Smooth muscle cell (in vitro differentiated cells): ENCODE measurements around the gene ZDHHC14. TPM values are rescaled to one million over a fixed set of nuclear protein-coding genes. Genes with fewer than 3 reads are reported as not detected.
A peak's percentile ranks its signal among the peaks of the same experiment; 100 is the strongest.

Source experiments
- DNase-seq: peaks from one replicate; lab custom pipeline; 2025; ENCODE audit not compliant: unreplicated experiment; lab: John Stamatoyannopoulos, UW
- H2AFZ ChIP-seq: fragments of 200-600 bp; sonication (generic); 2 replicates; pipeline ENCODE4 v1.6.0; 2016; ENCODE audit warnings: antibody characterized with exemption, low read depth, mild to moderate bottlenecking
- H3F3A ChIP-seq: fragments of 200-600 bp; sonication (generic); 2 replicates; pipeline ENCODE4 v1.6.0; 2017; ENCODE audit warnings: antibody characterized with exemption, low read depth
- H3K27ac ChIP-seq: fragments of 200-600 bp; sonication (generic); 2 replicates; pipeline ENCODE4 v1.5.1; 2016; ENCODE audit warnings: low read depth, mild to moderate bottlenecking
- H3K27me3 ChIP-seq: fragments of 200-600 bp; sonication (generic); 2 replicates; pipeline ENCODE4 v1.6.1; 2016; ENCODE audit warnings: low read depth, mild to moderate bottlenecking
- H3K36me3 ChIP-seq: fragments of 200-600 bp; sonication (generic); 2 replicates; pipeline ENCODE4 v1.5.1; 2016; ENCODE audit warnings: low read depth
- H3K4me1 ChIP-seq: fragments of 200-600 bp; sonication (generic); 2 replicates; pipeline ENCODE4 v1.5.1; 2016; ENCODE audit warnings: low read depth
- H3K4me2 ChIP-seq: fragments of 200-600 bp; sonication (generic); 2 replicates; pipeline ENCODE4 v1.6.0; 2016; ENCODE audit warnings: mild to moderate bottlenecking
- H3K4me3 ChIP-seq: fragments of 200-600 bp; sonication (generic); 2 replicates; pipeline ENCODE4 v1.5.1; 2016; ENCODE audit warnings: mild to moderate bottlenecking
- H3K79me2 ChIP-seq: fragments of 200-600 bp; sonication (generic); 2 replicates; pipeline ENCODE4 v1.6.0; 2016; ENCODE audit warnings: low read depth, mild to moderate bottlenecking
- H3K9ac ChIP-seq: fragments of 200-600 bp; sonication (generic); 2 replicates; pipeline ENCODE4 v1.6.0; 2016; ENCODE audit warnings: low read depth
- H3K9me3 ChIP-seq: fragments of 200-600 bp; sonication (generic); replicated peaks from 2 replicates; pipeline ENCODE4 v1.5.1; 2016; ENCODE audit warnings: low read depth
- H4K20me1 ChIP-seq: fragments of 200-600 bp; sonication (generic); 2 replicates; pipeline ENCODE4 v1.6.0; 2016; ENCODE audit warnings: low read depth
- CTCF ChIP-seq: fragments of 200-600 bp; sonication (generic); IDR thresholded peaks from 2 replicates; pipeline ENCODE4 v1.5.1; 2017; ENCODE audit warnings: borderline replicate concordance, mild to moderate bottlenecking, antibody characterized with exemption; ENCODE audit not compliant: insufficient read depth, poor library complexity, severe bottlenecking
- WGBS: methylation state at CpG from one replicate; pipeline ENCODE4 v1.1.7; 2016; ENCODE audit warnings: low lambda C conversion rate; 5-methylcytosine and 5-hydroxymethylcytosine counted together
- polyA plus RNA-seq: library from polyadenylated mRNA; unstranded; fragments of >200 nt; fragmentation: Nextera tagmentation; extraction: Ambion mirVana; gene quantifications from 2 replicates; pipeline ENCODE4 v1.2.1, GENCODE V29; 2016
- total RNA-seq: library from RNA; depleted of rRNA; stranded (reverse); fragments of >200 nt; gene quantifications from 2 replicates; pipeline ENCODE4 v1.2.3, GENCODE V29; 2014

Gene ZDHHC14
- total and polyA plus RNA-seq, 2 experiments from 2014 or later, result 1.3 to 1.6 TPM

GRCh38 chr6:157668713-157669112 is 287.7 kb downstream of the ZDHHC14 start:
- no peak overlapping the region for H3K4me2 ChIP-seq
- H3K9ac ChIP-seq, result no peak overlapping the region
- no peaks in the 10 kb centered on the region for H4K20me1 ChIP-seq
- TF ChIP-seq CTCF, result no peak
- no peaks in the 10 kb centered on the region for H3F3A ChIP-seq
- no peak for DNase-seq
- H3K27me3 ChIP-seq, result no peaks in the 10 kb centered on the region
- peaks cover 17% of the 10 kb centered on the region for H3K4me1 ChIP-seq
- no peak overlapping the region for H3K4me3 ChIP-seq
- 93% methylated on average over 2 of the region's 2 CpGs for WGBS
- no peak overlapping the region for H3K27ac ChIP-seq
- no peaks in the 10 kb centered on the region for H3K79me2 ChIP-seq
- H3K9me3 ChIP-seq, result no peaks in the 10 kb centered on the region
- no peaks in the 10 kb centered on the region for H3K36me3 ChIP-seq
- H2AFZ ChIP-seq, result no peak overlapping the region

GRCh38 chr6:157669323-157669722 is 288.3 kb downstream of the ZDHHC14 start:
- DNase-seq, result no peak
- 81% methylated on average over 3 of the region's 3 CpGs for WGBS
- Histone ChIP-seq H3K36me3 (no peaks in the 10 kb centered on the region), H3K4me1 (peaks cover 17% of the 10 kb centered on the region), H3K27ac (no peak overlapping the region), H2AFZ (peak overlapping the region; percentile 85), H3K27me3 (no peaks in the 10 kb centered on the region), H3K9me3 (no peaks in the 10 kb centered on the region), H3K9ac (no peak overlapping the region), H3K79me2 (no peaks in the 10 kb centered on the region), H3K4me2 (peak overlapping the region; percentile 66), H3F3A (no peaks in the 10 kb centered on the region), H3K4me3 (no peak overlapping the region), H4K20me1 (no peaks in the 10 kb centered on the region)
- TF ChIP-seq CTCF, result no peak

GRCh38 chr6:157669747-157670216 is 288.8 kb downstream of the ZDHHC14 start:
- H3K4me3 ChIP-seq, result no peak overlapping the region
- H3F3A ChIP-seq, result no peaks in the 10 kb centered on the region
- H3K9ac ChIP-seq, result no peak overlapping the region
- H3K79me2 ChIP-seq, result no peaks in the 10 kb centered on the region
- H3K9me3 ChIP-seq, result no peaks in the 10 kb centered on the region
- H3K27me3 ChIP-seq, result no peaks in the 10 kb centered on the region
- DNase-seq, result peak; percentile 39
- no peaks in the 10 kb centered on the region for H3K36me3 ChIP-seq
- H2AFZ ChIP-seq, result peak overlapping the region; percentile 85
- no peak for TF ChIP-seq CTCF
- H3K27ac ChIP-seq, result no peak overlapping the region
- peaks cover 17% of the 10 kb centered on the region for H3K4me1 ChIP-seq
- no peaks in the 10 kb centered on the region for H4K20me1 ChIP-seq
- H3K4me2 ChIP-seq, result peak overlapping the region; percentile 66
- WGBS, result 16% methylated on average over 14 of the region's 14 CpGs

GRCh38 chr6:157670466-157671186 is 289.6 kb downstream of the ZDHHC14 start:
- no peaks in the 10 kb centered on the region for H3K36me3 ChIP-seq
- H3K27me3 ChIP-seq, result no peaks in the 10 kb centered on the region
- WGBS, result 79% methylated on average over 9 of the region's 9 CpGs
- no peak for TF ChIP-seq CTCF
- H2AFZ ChIP-seq, result no peak overlapping the region
- no peak overlapping the region for H3K9ac ChIP-seq
- H3K9me3 ChIP-seq, result no peaks in the 10 kb centered on the region
- no peak for DNase-seq
- no peaks in the 10 kb centered on the region for H3K79me2 ChIP-seq
- H3K4me2 ChIP-seq, result no peak overlapping the region
- peaks cover 17% of the 10 kb centered on the region for H3K4me1 ChIP-seq
- H4K20me1 ChIP-seq, result no peaks in the 10 kb centered on the region
- H3K4me3 ChIP-seq, result no peak overlapping the region
- H3K27ac ChIP-seq, result no peak overlapping the region
- H3F3A ChIP-seq, result no peaks in the 10 kb centered on the region
